ENCODE results near the gene ABL2. TPM values are rescaled to one million over a fixed set of nuclear protein-coding genes. Genes with fewer than 3 reads are reported as not detected.

The ABL2 gene
- polyA plus RNA-seq, 2 of the 4 experiments (the other 2 are of a cell fraction) = 12.4 TPM

DNA sequence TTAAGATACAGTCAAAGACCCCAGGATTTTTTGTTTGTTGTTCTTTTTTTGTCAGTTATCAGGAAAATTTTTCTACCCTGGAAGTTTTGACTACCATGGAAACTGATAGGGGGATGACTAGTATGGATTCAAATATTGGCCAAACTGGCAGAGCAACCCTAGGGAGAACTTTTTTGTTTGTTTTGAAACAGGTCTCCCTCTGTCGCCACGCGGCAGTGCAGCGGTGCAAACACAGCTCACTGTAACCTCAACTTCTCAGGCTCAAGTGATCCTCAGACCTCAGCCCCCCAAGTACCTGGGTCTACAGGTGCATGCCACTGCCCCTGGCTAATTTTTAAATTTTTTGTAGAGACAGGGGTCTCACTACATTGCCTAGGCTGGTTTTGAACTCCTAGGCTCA, 101.0 kb downstream of the ABL2 start:
- H3K4me3 ChIP-seq = no peak overlapping the region
- ATAC-seq (no peak), FAIRE-seq (no peak), DNase-seq (ENCODE audit: low read depth in 1 of 2, low spot score in 1 of 2) (no peak)
- H3K27ac ChIP-seq = peak overlapping the region; percentile 21 to 87; a peak in 3 of 6 replicates
- H3K9me3 ChIP-seq = no peaks in the 10 kb centered on the region
- peaks cover 62% of the 10 kb centered on the region for H3K4me1 ChIP-seq
- ChIA-PET POLR2A (no interaction called here), CTCF (interaction anchor here (3.4 kb wide), 1 partner anchor 8 kb away, joined by 30 read pairs; no protein-coding TSS in a partner anchor)
- peak overlapping the region; percentile 86 for H3K4me2 ChIP-seq
- TF ChIP-seq HDAC2 (IDR thresholded peaks at IDR 0.05) (no peak), TFCP2L1 (CRISPR knock-in tag; IDR thresholded peaks at IDR 0.05) (no peak), MAFK (IDR thresholded peaks at IDR 0.05; ENCODE audit: partially characterized antibody) (no peak)
- WGBS (ENCODE audit: missing lambda C conversion rate) = 86% methylated on average over 4 of the region's 4 CpGs

DNA sequence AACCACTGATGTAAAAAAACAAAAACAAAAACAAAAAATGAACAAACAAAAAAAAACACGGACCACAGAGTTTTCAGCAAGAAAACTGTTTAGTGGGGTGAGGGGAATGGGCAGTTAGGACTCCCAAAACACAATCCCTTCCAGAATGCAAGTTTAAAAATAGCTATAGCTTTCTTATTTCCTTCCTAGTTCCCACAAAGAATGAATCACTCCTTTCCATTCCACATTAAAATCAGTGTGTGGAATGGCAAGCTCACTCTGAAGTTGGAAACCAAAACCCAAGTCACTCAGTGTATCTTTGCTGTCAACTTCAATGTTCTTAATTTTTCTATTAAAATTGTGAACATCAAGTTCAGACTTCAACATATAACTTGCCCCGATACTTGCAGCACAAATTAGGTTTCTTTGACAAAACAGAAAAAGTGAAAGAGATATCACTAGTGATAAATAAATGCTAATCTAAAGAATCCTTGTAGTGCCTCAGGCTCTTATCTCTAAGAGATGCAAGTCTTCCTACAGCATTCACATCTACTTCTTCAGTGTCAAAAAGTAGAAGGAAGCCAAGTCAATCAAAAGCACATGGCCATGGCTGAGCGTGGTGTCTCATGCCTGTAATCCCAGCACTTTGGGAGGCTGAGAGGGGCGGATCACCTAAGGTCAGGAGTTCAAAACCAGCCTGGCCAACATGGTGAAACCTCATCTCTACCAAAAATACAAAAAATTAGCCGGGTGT, 102.1 kb downstream of the ABL2 start:
- FAIRE-seq = no peak

DNA sequence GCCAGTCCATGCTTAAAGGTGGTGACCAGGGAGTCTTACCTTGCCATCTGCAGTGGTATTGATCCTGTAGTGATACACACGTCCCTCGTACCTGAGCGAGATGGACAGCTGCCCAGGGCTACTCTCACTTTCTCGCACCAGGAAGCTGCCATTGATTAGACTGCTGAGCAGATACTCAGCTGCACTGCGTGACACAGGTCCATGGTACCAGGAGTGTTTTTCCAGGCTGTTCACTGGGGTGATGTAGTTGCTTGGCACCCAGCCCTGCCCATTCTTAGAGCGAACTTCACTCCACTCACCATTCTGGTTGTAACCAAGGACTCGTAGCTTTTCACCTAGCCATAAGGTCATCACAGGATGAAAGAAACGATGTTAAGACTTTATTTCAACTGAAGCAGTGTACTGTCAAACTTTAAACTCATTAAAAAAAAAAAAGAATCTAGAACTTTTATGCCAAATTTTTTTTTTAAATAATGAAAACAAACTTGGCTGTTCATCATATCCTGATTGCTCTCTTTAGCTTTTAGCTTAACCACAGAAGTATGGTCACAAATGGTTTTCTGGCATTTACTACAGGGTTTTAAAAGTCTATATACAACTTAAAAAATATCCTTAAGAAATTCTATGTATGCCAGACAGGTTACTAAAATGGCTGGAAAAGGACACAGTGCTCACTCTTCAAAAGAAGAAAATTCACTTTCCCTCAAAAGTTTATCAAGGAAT, 103.0 kb downstream of the ABL2 start:
- 89% methylated on average over 8 of the region's 8 CpGs for WGBS (ENCODE audit: missing lambda C conversion rate)
- no peak for FAIRE-seq
- ChIA-PET CTCF (interaction anchor here (0.6 to 2.1 kb wide), 6 partner anchors 14 to 695 kb away, joined by 3 to 9 read pairs (median 4); partner anchors contain the start of gene TOR3A), POLR2A (no interaction called here)
- no peak for ATAC-seq
- DNase-seq (ENCODE audit: low read depth in 1 of 2, low spot score in 1 of 2) = no peak
- TF ChIP-seq PHF8 (IDR thresholded peaks at IDR 0.05; ENCODE audit: borderline replicate concordance, low read depth) = no peak
- no peak for TF ChIP-seq CBX8 (IDR thresholded peaks at IDR 0.05)
- TF ChIP-seq ZC3H11A (IDR thresholded peaks at IDR 0.05) = no peak
- peak overlapping the region in 1 of 2 experiments; percentile 29; a peak in 1 of 6 replicates for H3K27ac ChIP-seq
- no peak overlapping the region; the same call in 2 of the 3 replicates for H3K4me2 ChIP-seq
- H3K4me1 ChIP-seq = peaks cover 58% of the 10 kb centered on the region
- H3K4me3 ChIP-seq = no peak overlapping the region
- no peaks in the 10 kb centered on the region for H3K9me3 ChIP-seq

More for the DNA sequence above, 102.1 kb downstream of the ABL2 start:
- ChIA-PET POLR2A (no interaction called here), CTCF (interaction anchor here (0.6 to 2.1 kb wide), 4 partner anchors 66 to 694 kb away, joined by 3 to 9 read pairs (median 4); no protein-coding TSS in a partner anchor)
- peak overlapping the region in 1 of 2 experiments; percentile 23; a peak in 2 of 6 replicates for H3K27ac ChIP-seq
- peaks cover 62% of the 10 kb centered on the region for H3K4me1 ChIP-seq
- no peaks in the 10 kb centered on the region for H3K9me3 ChIP-seq
- DNase-seq (ENCODE audit: low read depth in 1 of 2, low spot score in 1 of 2) (no peak), ATAC-seq (no peak)
- no peak overlapping the region for H3K4me3 ChIP-seq
- H3K4me2 ChIP-seq = peak overlapping the region; percentile 27
- 82% methylated on average over 5 of the region's 5 CpGs for WGBS (ENCODE audit: missing lambda C conversion rate)
- TF ChIP-seq ESRRA (IDR thresholded peaks at IDR 0.05; ENCODE audit: borderline replicate concordance, low read length) = no peak
- no peak for TF ChIP-seq CEBPB (IDR thresholded peaks at IDR 0.05)
- no peak for TF ChIP-seq EHMT2 (IDR thresholded peaks at IDR 0.05; ENCODE audit: low read depth)
- no peak for TF ChIP-seq ZSCAN20 (CRISPR knock-in tag; IDR thresholded peaks at IDR 0.05)
- TF ChIP-seq FOSL2 (IDR thresholded peaks at IDR 0.05) = no peak
- no peak for TF ChIP-seq FOSL2 (CRISPR knock-in tag; IDR thresholded peaks at IDR 0.05)
- TF ChIP-seq, protein P1, sequence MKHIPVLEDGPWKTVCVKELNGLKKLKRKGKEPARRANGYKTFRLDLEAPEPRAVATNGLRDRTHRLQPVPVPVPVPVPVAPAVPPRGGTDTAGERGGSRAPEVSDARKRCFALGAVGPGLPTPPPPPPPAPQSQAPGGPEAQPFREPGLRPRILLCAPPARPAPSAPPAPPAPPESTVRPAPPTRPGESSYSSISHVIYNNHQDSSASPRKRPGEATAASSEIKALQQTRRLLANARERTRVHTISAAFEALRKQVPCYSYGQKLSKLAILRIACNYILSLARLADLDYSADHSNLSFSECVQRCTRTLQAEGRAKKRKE (CRISPR knock-in tag; IDR thresholded peaks at IDR 0.05; ENCODE audit: low read depth) = no peak
- no peak for TF ChIP-seq SREBF2 (IDR thresholded peaks at IDR 0.05)
- no peak for TF ChIP-seq MAZ (IDR thresholded peaks at IDR 0.05; ENCODE audit: borderline replicate concordance, low read depth, low read length)
- TF ChIP-seq EHF (CRISPR knock-in tag; IDR thresholded peaks at IDR 0.05) = no peak
- no peak for TF ChIP-seq CBX2 (IDR thresholded peaks at IDR 0.05; ENCODE audit: borderline replicate concordance, low read depth)
- TF ChIP-seq, protein P2, sequence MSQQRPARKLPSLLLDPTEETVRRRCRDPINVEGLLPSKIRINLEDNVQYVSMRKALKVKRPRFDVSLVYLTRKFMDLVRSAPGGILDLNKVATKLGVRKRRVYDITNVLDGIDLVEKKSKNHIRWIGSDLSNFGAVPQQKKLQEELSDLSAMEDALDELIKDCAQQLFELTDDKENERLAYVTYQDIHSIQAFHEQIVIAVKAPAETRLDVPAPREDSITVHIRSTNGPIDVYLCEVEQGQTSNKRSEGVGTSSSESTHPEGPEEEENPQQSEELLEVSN (IDR thresholded peaks at IDR 0.05; ENCODE audit: borderline replicate concordance, low read depth) = no peak
- no peak for TF ChIP-seq SMC3 (IDR thresholded peaks at IDR 0.05)
- no peak for TF ChIP-seq NPAS2 (CRISPR knock-in tag; IDR thresholded peaks at IDR 0.05; ENCODE audit: borderline replicate concordance)
- TF ChIP-seq CHD2 (IDR thresholded peaks at IDR 0.05; ENCODE audit: low read length, partially characterized antibody) = no peak

Measured in A549 (cell line).